Spinal cord (tissue), 10 donors: ENCODE results near the gene ABLIM3. TPM values are rescaled to one million over a fixed set of nuclear protein-coding genes. Genes with fewer than 3 reads are reported as not detected.

Experiments used
- DNase-seq, 6 donors: peaks; one replicate each; pipeline versions ENCODE4 v3.0.0 to v3.0.0-alpha.2; 2013 to 2015; ENCODE audit warnings: low spot score in 6 of 6, low read depth in 4 of 6
- H3K27ac ChIP-seq: one replicate; pipeline ENCODE4 v1.5.1; 2013; ENCODE audit warnings: low read depth, low read length, control low read depth
- H3K27me3 ChIP-seq: one replicate; pipeline ENCODE4 v1.6.1; 2013; ENCODE audit warnings: low read length; ENCODE audit not compliant: control insufficient read depth, insufficient read depth
- H3K36me3 ChIP-seq: one replicate; pipeline ENCODE4 v1.6.1; 2013; ENCODE audit warnings: low read length; ENCODE audit not compliant: control insufficient read depth, insufficient read depth
- H3K4me1 ChIP-seq: one replicate; pipeline ENCODE4 v1.6.1; 2013; ENCODE audit warnings: low read length; ENCODE audit not compliant: control insufficient read depth, insufficient read depth
- H3K4me3 ChIP-seq: one replicate; pipeline ENCODE4 v1.5.1; 2013; ENCODE audit warnings: low read depth, low read length, control low read depth
- H3K9me3 ChIP-seq: one replicate; pipeline ENCODE4 v1.6.1; 2013; ENCODE audit warnings: low read length; ENCODE audit not compliant: control insufficient read depth, insufficient read depth
- WGBS: methylation state at CpG from one replicate; pipeline ENCODE4 v1.1.5; 2013; ENCODE audit warnings: missing lambda C conversion rate; ENCODE audit not compliant: insufficient coverage; 5-methylcytosine and 5-hydroxymethylcytosine counted together
- polyA plus RNA-seq, 2 donors: library from polyadenylated mRNA; unstranded; fragments of 120-200 nt; gene quantifications; one replicate each; pipeline ENCODE4 v1.2.1, GENCODE V29; 2013; ENCODE audit not compliant: insufficient read length in 2 of 2
- total RNA-seq, 2 donors: library from RNA; depleted of rRNA in 1 of 2; stranded (reverse); fragments of 120-200 nt in 1 of 2; fragments of >200 nt in 1 of 2; gene quantifications; one replicate each; pipeline versions ENCODE4 v1.2.3 to v1.2.4, GENCODE V29; 2013 to 2014
- donor health status: healthy.

ABLIM3 gene
- total and polyA plus RNA-seq, 4 donors = 32.6 to 94.7 (median 61.3) TPM

GRCh38 chr5:149153751-149154610 is 12.7 kb downstream of the ABLIM3 start:
- no peak overlapping the region for H3K4me3 ChIP-seq
- H3K27me3 ChIP-seq = no peaks in the 10 kb centered on the region
- DNase-seq = peak in 1 of 6 donors; percentile 84
- H3K9me3 ChIP-seq = no peaks in the 10 kb centered on the region
- 65% methylated on average over 4 of the region's 8 CpGs for WGBS
- H3K27ac ChIP-seq = peak overlapping the region; percentile 48
- no peaks in the 10 kb centered on the region for H3K36me3 ChIP-seq
- peaks cover 3% of the 10 kb centered on the region for H3K4me1 ChIP-seq

DNA sequence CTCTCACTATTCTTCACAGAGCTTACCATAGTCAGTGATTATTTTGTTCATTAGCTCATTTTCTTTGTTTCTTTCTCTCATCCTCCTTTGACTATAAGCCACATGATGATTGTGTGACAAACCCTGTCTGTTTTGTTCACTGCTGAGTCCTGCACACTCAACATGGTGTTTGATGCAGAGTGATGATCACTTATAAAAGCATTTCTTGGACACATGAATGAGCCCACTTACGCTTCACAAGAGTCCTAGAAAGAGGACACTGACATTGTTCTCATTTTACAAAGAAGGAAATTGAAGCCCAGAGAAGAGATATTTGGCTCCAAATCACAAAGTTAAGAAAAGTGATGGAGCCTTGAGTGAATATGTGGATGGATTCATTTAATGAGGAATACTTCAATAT is 13.4 kb downstream of the ABLIM3 start:
- no peaks in the 10 kb centered on the region for H3K27me3 ChIP-seq
- no peak for DNase-seq
- WGBS = no CpG with 5 or more reads among the region's 1 CpG
- no peak overlapping the region for H3K4me3 ChIP-seq
- peaks cover 3% of the 10 kb centered on the region for H3K4me1 ChIP-seq
- no peaks in the 10 kb centered on the region for H3K9me3 ChIP-seq
- H3K36me3 ChIP-seq = no peaks in the 10 kb centered on the region
- no peak overlapping the region for H3K27ac ChIP-seq

DNA sequence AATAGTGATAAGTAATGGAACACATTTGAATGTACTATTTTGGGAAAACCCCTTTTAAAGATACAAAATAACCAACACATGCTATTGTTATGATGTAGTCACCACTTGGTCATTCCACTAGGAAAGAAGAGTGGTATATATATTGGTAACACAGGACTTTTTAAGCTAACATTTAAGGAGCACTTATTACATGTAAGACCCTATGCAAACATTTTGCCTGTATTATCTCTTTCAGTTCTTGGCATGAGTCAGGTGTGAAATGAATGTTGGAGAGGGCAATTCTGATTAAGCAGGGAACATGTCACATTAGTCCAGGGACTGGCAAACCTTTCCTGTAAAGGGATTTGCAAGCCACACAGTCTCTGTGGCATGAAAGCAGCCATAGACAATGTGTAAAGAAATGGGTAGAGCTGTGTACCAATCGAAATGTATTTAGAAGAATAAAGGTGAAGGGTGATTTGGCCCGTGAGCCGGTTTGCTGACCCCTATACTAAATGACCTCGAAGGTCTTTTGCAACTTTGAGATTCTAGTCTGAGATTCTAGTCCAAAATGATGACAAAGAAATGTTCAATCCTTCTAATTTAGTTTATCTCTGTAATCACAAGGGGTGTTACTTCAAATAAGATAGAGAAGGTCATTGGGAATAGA is 15.3 kb downstream of the ABLIM3 start:
- Histone ChIP-seq H3K4me3 (no peak overlapping the region), H3K9me3 (no peaks in the 10 kb centered on the region), H3K36me3 (no peaks in the 10 kb centered on the region), H3K4me1 (peaks cover 11% of the 10 kb centered on the region), H3K27ac (no peak overlapping the region), H3K27me3 (no peaks in the 10 kb centered on the region)
- WGBS = 100% methylated on average over 1 of the region's 4 CpGs
- no peak for DNase-seq

DNA sequence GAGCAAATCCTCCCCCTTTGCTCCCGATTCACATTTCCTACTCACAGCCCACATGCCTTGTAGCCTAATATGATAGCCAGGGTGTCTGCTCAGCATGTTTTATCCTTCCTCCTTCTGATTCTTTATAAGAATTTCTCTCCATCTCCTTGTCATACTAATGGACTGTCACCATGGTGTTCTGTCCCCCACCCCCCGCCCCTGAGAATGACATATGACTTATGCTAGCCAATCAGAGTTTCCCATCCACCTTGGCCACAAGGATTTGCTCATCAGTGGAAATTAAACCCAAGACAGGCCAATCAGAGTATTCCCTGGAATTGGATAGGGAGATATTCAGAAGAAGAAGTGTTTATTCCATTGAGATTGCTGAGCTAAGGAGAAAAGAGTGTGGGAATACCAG is 16.0 kb downstream of the ABLIM3 start:
- H3K4me3 ChIP-seq = no peak overlapping the region
- H3K36me3 ChIP-seq = no peaks in the 10 kb centered on the region
- no peak overlapping the region for H3K27ac ChIP-seq
- no peak for DNase-seq
- no peaks in the 10 kb centered on the region for H3K27me3 ChIP-seq
- WGBS = 67% methylated on average over 1 of the region's 2 CpGs
- no peaks in the 10 kb centered on the region for H3K9me3 ChIP-seq
- H3K4me1 ChIP-seq = peaks cover 11% of the 10 kb centered on the region

GRCh38 chr5:149160291-149160787 is 19.0 kb downstream of the ABLIM3 start:
- Histone ChIP-seq H3K4me3 (no peak overlapping the region), H3K27ac (no peak overlapping the region), H3K4me1 (peaks cover 16% of the 10 kb centered on the region), H3K9me3 (no peaks in the 10 kb centered on the region), H3K36me3 (no peaks in the 10 kb centered on the region), H3K27me3 (no peaks in the 10 kb centered on the region)
- WGBS = no CpG with 5 or more reads among the region's 3 CpGs
- DNase-seq = no peak

DNA sequence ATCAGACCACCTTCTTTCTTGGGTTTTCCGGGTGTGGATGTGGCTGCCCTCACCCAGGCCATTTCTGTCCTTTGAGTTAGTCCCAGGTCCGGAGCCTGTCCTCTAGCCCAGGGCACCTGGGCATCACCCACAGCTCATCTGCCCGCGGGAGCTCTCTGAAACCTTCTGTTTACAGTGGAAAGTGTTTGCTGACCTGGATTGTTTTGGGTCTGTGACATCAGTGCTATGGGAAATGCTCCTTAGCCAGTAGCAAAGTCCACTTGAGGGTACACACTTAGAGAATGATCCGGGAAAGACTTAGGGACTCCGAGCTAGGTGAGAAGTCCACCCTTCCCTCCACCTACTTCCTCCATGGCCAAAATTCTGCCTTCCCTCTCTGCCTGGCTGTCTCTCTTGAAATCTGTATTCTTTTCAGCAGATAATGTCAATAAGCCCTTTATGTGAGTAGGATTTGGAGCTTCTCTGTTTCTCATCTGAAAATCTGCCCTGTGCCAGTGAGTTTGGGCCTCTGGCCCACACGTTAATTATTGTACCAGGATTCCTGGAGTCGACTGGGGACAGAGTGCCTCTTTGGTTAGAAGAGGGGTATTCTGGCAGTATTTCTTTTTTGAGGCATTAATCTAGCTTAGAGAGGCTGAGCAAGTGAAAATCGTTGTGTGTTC is 19.9 kb downstream of the ABLIM3 start:
- Histone ChIP-seq H3K27me3 (no peaks in the 10 kb centered on the region), H3K36me3 (no peaks in the 10 kb centered on the region), H3K9me3 (no peaks in the 10 kb centered on the region), H3K27ac (no peak overlapping the region), H3K4me1 (peaks cover 16% of the 10 kb centered on the region), H3K4me3 (no peak overlapping the region)
- no peak for DNase-seq
- WGBS = 76% methylated on average over 6 of the region's 9 CpGs

GRCh38 chr5:149161850-149162249 is 20.6 kb downstream of the ABLIM3 start:
- WGBS = 60% methylated on average over 1 of the region's 5 CpGs
- peaks cover 16% of the 10 kb centered on the region for H3K4me1 ChIP-seq
- no peaks in the 10 kb centered on the region for H3K9me3 ChIP-seq
- H3K36me3 ChIP-seq = no peaks in the 10 kb centered on the region
- H3K4me3 ChIP-seq = no peak overlapping the region
- no peaks in the 10 kb centered on the region for H3K27me3 ChIP-seq
- DNase-seq = peak in 1 of 6 donors; percentile 70
- H3K27ac ChIP-seq = no peak overlapping the region

DNA sequence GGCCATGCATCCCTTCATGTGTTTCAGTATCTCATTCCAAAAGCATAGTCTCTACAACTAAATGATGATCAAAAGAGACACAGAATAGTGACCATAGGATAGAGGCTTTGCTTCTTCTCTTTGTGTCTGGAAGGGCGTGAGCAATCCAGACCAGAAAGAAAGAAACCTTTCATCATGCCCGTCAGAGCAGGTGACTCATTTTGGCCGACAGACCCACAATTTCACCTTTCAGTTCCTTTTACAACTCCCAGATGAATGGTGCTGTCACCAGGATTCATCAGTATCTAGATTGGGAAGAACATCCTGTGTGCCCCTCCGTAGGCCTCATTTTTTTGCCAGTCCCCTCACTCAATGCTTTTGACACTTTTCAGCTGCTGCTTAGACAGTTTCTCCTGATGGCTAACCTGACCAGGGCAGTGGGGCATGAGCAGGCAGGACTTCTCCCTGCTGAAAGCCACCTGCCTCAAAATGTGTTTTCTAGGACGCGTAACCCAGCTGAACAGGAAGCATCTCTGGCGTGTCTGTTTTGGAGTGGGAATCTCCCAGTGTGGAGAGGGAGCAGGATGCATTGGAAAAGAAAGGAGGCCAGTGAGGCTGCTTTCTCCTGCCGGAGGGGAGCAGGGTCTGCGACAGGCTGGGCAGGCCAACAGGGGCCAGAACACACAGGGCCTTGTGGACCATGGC is 21.2 kb downstream of the ABLIM3 start:
- H3K27ac ChIP-seq = no peak overlapping the region
- no peaks in the 10 kb centered on the region for H3K9me3 ChIP-seq
- 56% methylated on average over 7 of the region's 9 CpGs for WGBS
- no peaks in the 10 kb centered on the region for H3K36me3 ChIP-seq
- H3K27me3 ChIP-seq = no peaks in the 10 kb centered on the region
- H3K4me1 ChIP-seq = peaks cover 16% of the 10 kb centered on the region
- H3K4me3 ChIP-seq = no peak overlapping the region
- DNase-seq = no peak

DNA sequence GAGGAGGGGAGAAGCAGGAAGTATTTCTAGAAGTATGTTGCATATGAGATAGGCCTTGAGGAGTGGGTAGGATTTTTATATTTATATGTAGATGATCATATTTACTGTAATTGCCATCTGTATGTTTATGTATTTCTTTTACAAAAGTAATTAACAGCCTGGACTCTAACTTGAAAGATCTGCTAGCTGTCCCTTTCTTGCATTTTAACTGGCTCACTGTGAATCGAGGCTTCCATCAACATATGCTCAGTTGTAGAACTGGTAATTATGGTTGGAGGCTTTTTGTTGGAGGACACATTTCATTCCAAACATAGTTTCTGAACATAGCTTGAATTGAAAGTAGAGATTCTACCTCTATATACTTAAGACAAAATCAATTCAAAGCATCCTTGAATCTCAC is 23.4 kb downstream of the ABLIM3 start:
- no peaks in the 10 kb centered on the region for H3K9me3 ChIP-seq
- H3K27me3 ChIP-seq = no peaks in the 10 kb centered on the region
- no CpG with 5 or more reads among the region's 1 CpG for WGBS
- no peak overlapping the region for H3K27ac ChIP-seq
- peaks cover 16% of the 10 kb centered on the region for H3K4me1 ChIP-seq
- DNase-seq = peak in 1 of 6 donors; percentile 79
- no peak overlapping the region for H3K4me3 ChIP-seq
- H3K36me3 ChIP-seq = no peaks in the 10 kb centered on the region
